HG02623 (cell line): ENCODE results near the gene EEIG2.
A peak's percentile ranks its signal among the peaks of the same experiment; 100 is the strongest.
"Not testable (repeated sequence)": the region's sequence is repeated elsewhere in the genome, so short reads cannot be mapped to it uniquely, and the experiment has no call there.

Source experiments
- ATAC-seq: cut with Tn5 transposase; IDR thresholded peaks from one replicate; pipeline ENCODE4 v1.9.1; 2021; ENCODE audit warnings: moderate library complexity; ENCODE audit not compliant: unreplicated experiment

Gene EEIG2

DNA sequence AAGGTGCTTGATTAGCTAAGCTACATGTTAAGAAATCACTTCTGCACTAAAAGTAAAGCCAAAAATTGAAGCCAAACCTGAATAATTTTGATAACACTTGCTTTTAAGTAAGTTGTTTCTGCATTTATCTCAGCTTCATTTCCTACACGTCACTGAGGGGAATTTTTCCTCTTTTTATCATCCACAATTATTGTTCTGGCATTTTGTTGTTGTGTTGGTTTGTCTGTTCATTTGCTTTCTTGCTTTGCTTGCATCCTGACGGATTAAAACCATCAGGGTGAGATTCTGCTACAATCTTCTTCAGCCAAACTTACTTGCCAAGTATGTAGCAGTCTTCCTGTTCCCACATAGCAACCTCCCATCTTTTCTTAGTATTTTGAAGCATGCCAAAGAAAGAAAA, 18.0 kb upstream of the EEIG2 start:
- ATAC-seq: no peak

DNA sequence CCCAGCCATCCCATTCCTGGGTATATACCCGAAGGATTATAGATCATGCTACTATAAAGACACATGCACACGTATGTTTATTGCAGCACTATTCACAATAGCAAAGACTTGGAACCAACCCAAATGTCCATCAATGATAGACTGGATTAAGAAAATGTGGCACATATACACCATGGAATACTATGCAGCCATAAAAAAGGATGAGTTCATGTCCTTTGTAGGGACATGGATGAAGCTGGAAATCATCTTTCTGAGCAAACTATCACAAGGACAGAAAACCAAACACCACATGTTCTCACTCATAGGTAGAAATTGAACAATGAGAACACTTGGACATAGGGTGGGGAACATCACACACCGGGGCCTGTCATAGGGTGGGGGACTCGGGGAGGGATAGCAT, 12.4 kb upstream of the EEIG2 start:
- ATAC-seq: not testable (repeated sequence)

DNA sequence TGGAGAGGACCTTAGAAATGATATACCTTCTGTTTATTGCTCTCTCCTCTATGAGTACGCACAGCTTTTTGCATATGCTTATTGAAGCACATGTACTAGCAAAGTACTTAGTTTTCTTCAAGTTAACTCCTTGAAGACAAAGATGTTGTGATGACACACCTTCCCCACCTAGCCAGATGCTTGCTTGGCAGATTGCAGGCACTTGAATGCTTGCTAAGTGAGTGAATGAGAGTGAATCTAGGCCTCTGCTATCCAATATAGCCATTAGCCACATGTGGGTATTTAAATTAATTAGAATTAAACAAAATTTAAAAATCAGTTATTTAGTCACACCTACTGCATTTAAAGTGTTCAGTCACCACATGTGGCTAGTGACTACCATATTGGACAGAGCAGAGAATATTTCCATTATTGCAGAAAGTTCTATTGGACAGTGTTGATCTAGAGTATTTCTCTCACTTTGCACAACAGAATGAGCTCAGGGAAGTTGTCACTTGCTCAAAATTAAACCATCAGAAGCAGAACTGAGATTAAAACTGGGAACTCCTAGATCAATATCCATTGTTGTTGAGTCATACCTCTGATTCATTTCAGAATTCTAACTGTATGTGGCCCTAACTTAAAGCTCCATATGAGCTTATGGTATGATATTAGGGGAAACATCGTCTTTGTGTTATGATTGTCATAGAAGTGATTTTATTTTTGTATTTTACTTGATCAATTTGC, 8.6 kb upstream of the EEIG2 start:
- ATAC-seq: peak; percentile 89

DNA sequence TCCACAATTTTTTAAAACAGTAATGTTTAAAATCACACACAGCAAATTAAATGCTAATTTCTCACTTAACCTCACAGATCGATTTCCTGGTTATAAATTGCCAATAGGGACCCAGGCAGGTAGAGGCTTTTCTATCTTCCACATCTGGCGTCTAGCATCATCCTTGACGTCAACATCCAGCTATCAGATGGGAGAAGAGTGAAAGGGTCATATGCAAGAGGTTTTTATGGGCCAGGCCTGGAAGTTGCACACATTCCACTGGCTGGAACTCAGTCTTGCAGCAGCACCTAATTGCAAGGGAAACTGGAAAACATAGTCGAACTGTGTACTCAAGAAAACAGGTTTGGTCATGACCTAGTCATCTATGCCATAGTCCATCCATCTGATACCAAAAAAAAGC, 6.0 kb upstream of the EEIG2 start:
- ATAC-seq: no peak

DNA sequence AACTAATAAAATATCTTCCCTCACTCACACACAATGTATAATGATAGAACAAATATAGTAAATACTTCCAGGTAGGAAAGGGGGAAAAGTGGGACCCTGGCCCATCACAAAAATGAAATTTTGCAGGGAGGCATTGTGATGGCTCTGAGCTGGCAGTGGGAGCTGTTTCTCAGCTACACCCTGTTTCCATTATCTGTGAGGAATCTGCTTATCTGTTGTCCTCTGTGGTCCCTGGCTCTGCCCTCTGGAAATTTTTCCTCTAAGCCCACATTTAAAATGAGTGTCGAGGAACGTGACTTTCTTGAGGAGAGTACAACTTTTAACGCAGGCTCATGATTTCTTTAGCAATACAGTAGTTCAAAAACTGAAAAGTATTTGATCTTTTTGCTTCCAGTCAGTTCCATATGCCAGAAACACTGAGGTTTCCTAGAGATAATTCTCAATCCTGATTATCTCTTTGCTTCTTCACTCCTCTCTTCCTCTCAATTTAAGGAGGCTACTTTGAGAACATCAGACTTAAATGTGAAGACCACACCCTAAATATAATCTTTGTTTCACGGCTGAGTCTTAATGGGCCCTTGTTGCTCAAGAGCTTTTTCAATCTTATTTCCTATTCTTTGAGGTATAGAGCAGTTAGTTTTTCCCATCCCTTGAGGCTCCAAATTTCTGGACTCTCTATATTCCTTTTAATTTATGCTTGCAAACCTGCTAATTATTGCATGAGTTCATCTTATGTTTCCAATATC, 5.0 kb upstream of the EEIG2 start:
- no peak for ATAC-seq

DNA sequence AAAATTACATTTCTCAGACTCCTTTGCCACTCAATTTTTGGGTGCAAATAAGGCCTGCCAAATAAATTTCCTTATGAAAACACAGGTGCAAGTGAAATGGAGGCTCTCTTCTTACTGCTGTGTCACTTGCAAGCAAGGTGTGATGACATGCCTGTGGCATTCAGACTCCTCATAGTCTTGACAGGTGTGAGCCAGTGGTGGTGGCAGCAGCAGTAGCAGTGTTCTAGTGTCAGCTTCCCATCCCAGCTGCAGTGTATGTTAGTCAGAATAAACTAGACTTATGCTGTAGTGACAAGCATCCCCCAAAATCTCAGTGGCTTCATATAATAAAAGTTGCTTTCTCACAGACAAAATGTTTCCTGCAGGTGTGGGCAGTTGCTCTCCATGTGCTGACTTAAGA, 3.8 kb upstream of the EEIG2 start:
- ATAC-seq: no peak

DNA sequence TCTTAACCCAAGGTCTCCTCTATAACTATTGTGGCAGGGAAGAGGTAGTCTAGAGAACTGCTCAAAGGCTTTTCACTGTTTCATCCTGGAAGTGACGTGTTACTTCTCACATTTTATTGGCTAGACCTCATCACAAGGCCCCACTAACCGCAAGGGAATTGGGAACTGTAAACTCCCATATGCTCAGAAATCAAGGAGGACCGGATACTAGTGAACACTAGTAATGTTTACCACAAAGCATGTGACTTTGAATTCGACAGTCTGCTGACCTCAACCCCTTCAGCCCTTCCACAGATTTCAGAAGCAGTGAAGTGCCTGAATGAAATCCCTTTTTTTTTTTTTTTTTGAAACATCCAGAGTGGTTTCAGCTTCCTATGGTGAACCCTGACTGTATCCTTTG, 3.4 kb upstream of the EEIG2 start:
- ATAC-seq: no peak

DNA sequence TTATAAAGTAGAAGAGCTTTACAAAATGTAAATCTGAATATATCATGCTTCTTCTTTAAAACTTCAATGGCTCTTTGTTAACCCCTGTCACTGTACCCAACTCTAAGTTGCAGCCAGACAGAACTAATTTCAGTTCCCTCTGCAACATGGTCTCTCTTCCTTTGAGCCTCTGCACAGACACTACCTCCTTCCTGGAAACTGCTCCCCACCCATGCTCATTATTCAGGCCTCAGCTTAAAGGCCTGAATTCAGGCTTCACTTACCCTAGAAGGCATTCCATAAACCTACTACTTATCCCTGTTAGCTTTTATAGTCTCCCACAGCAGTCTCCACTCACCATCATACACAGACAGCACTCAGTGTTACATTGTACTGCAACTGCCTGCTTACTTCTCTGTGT, 2.6 kb upstream of the EEIG2 start:
- ATAC-seq: peak; percentile 22

DNA sequence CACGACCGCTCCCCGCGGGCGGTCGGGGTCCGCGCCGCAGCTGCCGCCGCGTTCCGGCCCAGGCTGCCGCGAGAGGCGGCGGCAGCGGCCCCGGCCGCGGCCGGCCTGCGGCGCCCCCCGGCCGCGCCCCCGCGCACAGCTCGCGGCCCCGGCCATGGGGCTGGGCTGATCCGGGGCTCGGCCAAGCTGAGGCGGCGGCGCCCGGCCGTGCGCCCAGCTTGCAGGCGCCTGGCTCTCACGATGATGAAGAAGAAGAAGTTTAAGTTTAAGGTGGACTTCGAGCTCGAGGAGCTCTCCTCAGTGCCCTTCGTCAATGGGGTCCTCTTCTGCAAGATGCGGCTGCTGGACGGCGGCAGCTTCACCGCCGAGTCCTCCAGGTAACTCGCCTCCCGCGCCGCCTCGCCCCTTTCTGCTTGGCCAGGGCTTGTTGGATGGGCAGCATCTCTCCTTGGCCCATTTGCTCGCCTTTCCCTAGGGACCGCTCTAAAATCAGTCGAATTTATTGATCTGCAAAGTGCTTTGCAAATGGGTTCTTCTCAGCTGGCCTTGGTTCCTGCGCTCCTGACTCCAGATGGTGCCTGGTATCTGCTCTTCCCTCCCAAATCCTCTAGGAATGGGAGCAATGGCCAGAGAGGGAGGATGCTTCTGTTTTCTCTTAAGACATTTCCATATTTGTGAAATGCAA, 431 bp downstream of the EEIG2 start:
- ATAC-seq: peak; percentile 26

DNA sequence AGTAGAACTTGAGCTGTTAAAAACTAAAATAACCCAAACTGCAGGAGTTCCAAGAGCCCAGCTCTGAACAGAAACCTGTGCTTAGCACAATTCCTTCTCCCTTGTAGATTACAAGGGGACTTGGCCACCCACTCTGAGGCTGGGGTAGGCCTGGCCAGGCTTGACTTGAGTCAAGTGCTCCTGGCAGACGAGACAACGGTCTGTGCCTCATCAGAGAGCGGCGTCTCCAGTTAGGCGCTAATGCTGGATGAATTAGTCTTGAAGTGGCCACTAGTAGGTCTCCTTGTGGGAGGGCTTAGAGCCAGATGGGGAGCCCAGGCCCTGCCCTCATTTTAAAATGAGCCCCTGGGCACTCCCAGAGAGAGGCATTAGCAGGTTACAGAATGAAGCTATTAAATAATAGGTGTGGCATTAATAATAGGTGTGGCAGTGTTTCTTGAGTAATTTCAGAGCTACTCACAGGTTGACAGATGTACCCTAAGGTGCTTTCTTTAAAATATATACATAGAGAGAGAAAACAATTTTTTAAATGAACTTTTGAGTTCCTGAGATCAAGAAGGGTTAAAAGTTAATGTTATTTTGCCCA, 1.1 kb downstream of the EEIG2 start:
- no peak for ATAC-seq

DNA sequence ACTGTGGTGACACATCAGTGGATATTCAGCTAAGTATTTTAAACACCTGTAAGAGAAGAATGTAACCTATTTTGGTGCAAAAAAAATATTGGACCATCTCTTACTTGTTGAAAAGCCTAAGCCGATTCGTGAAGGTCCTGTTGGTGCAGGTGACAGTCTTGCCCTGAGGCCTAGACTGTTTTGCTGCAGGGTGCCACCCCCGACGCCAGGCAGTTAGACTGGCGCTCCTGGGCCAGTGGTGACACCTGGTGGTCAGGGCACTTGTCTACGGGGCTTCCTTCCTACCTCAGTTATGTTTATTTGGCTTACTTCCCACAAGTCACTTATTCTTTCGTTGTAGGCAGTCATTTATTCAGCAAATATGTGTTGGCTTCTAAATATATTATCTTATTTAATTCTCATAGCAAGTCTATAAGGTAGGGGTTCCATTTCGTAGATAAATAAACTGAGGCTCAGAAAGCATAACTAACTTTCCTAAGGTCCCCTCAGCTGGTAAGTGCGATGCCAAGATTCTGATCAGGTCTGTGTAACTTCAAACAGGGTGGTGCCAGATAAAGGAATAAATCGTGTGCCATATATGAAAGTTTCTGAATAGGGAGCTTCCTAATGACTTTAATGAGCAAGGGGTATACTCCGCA, 1.9 kb downstream of the EEIG2 start:
- ATAC-seq: peak; percentile 32

DNA sequence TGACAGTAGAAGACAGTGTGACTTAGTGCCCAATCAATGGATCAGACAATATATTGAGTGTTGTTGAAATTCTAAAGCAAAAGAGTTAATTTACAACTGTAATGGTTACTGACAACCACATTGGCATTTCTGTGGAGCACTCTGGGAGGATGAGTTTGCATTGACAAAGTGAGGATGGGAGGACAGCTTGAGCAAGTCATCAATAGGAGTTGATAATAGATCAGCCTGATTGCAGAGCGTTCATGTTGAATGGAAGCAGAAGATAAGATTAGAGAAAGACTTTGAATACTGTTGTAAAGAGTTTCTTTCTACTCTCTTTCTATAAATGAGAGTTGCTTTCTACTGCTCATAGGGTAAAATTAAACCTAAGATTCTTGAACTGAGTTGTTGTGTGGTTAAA, 3.9 kb downstream of the EEIG2 start:
- no peak for ATAC-seq

DNA sequence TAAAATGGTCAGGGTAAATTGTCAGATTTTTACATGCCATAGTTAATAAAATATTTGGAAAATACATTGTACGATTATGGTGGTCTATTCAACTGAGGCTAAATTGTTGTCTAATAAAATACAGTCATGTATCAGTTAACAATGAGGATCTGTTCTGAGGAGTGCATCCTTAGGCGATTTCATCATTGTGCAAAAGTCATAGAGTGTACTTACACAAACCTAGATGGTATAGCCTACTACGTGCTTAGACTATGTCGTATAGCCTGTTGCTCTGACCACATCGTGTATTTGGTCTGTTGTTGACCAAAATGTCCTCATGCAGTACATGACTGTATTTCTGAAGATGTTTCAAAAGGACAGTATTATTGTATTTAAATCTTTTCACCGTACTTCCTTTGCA, 5.2 kb downstream of the EEIG2 start:
- ATAC-seq: no peak

DNA sequence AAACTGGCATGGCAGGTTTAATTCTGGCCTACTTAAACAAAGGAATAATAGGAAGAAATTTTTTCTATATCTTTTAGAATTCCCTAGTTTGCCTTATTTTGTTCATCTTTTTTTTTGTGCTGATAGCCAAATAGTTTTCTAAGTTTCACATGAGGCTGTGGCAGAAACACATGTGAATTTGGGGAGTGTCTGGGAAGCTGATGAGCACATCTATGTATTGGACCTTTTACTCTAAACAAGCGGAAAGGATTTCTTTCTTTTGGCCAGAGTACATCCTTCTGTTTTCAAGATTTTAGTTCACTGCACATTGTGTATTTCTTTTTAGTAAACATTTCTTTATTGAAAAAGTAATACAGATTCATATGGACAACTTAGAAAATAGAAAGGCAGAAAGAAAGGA, 5.6 kb downstream of the EEIG2 start:
- no peak for ATAC-seq

DNA sequence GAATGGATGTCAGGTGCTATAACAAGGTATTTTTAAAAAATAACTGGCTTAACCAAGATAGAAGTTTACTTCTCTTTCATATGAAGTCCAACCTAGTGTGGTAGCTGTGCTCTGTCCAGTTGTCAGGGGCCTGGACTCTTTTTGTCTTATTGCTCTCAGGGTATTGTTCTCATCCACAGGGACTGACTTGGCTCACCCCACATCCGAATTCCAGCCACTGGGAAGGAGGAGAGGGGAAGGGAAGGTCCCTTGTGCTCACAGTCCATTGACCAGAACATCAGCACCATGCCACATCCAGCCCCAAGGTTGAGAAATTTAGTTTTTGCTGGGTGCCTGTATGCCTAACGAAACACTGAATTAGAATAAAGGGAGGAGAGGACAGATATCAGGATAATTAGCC, 8.7 kb downstream of the EEIG2 start:
- no peak for ATAC-seq

DNA sequence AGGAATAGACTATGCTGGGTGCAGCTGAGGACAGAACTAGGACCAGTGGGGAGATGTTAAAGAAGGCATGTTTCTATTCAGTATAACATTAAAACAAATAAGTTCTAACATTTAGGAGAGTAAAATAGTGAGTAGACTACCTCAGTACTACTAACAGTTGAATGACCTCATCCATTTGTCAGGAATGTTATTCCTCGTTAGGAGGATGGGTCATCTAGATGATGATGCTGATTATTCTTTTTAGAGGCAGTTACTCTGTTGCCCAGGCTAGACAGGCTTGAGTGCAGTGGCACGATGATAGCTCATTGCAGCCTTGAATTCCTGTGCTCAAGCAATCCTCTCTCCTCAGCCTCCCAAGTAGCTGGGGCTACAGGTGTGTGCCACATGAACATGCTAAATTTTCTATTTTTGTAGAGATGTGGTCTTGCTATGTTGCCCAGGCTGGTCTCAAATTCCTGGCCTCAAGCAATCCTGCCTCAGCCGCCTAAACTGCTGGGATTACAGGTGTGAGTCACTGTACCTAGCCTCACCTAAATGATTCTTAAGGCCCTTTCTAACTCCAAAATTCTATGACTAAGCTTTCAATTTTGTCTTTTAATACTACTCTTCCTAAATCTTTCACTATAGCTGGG, 9.3 kb downstream of the EEIG2 start:
- ATAC-seq: no peak

DNA sequence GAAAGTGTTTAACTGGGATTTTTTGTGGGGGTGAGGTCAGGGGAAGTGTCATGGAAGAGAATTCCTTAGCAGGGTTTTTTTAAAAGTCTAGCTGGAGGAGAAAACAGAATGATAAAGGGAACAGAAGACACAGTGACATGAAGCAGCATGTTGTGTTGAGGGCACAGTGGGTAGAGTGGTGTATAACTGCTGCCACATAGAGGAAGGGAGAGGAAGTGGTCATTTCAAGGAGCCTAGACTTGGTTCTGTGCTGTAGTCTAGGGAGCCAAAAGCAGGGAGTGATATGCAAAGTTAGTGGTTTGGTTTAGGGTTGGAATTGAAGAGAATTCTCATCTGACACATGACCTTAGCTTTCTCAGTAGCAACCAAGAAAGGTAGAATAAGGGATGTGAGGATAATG, 10.2 kb downstream of the EEIG2 start:
- peak; percentile 98 for ATAC-seq

DNA sequence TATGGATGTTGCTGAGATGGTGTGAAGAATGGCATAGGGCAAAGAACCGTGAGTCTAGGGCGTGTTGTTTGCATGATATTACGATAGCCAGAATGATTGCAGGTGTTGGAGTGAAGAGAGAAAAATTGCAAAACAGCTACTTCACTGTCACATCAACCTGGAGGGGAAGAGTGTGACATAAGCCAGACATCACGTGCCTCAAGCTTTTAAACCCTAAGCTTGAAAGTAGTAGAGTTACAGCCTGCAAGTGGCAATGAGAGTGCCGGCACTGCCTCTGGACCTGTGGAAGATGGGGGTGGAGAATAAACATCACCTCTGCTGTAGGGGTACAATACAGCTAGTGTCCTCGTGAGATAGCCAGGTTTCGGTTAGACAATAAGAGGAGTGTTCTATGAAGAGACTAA, 11.1 kb downstream of the EEIG2 start:
- ATAC-seq: no peak

DNA sequence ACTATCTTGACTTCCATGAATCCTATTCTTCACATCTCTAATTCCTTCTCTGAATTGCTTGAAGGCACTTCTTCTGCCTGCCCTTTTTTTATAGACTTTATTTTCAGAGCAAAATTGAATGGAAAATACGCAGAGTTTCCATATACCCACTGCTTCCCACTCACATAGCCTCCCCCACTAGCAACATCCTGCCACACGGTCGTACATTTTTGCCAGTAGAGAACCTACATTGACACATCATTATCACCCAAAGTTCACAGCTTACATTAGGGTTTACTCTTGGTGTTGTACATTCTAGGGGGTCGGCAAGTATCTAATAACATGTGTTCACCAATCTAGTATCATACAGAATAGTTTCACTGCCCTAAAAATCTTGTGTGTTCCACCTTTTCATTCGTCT, 12.3 kb downstream of the EEIG2 start:
- no peak for ATAC-seq

DNA sequence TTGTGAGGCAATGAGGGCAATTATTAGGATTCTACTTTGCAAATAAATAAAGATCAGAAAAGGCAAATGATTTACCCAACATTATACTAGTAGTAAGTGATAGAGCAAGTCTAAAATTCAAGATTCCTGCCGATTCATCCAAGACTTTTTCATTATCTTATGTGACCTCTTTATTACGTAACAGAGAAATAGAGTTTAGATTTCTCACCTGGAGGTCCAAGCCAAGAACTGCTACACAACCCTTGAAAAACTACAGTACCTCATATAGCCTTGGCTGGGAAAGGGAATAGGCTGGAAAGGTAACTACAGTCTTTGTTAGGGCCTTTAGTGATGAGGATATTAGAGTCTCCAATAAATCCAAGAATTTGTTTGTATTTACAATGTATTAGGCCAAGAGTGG, 13.3 kb downstream of the EEIG2 start:
- no peak for ATAC-seq

DNA sequence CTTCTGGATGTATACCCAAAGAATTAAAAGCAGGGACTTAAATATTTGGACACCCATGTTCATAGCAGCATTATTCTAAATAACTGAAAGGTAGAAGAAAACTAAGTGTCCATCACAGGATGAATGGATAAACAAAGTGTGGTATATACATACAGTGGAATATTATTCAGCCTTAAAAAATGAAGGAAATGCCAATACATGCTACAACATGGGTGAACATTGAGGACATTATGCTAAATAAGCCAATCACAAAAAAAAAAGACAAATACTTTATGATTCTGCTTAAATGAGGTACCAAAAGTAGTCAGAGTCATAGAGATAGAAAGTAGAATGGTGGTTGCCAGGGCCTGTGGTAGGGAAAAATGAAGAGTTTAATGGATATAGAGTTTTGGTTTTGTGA, 14.1 kb downstream of the EEIG2 start:
- ATAC-seq: no peak
